Glutamatergic neuron (in vitro differentiated cells): ENCODE results near the gene CDHR2. TPM values are rescaled to one million over a fixed set of nuclear protein-coding genes. Genes with fewer than 3 reads are reported as not detected.

ENCODE experiments used
- DNase-seq: peaks from one replicate; pipeline ENCODE4 v3.0.0; 2022
- H3K27ac Mint-ChIP-seq: one replicate; pipeline ENCODE4 v1.8.0; 2020; ENCODE audit warnings: mild to moderate bottlenecking, mixed read lengths, inconsistent platforms; ENCODE audit not compliant: unreplicated experiment
- H3K27me3 Mint-ChIP-seq: one replicate; pipeline ENCODE4 v1.8.0; 2020; ENCODE audit warnings: mild to moderate bottlenecking, moderate library complexity, mixed read lengths, inconsistent platforms; ENCODE audit not compliant: unreplicated experiment
- H3K36me3 Mint-ChIP-seq: one replicate; pipeline ENCODE4 v1.8.0; 2020; ENCODE audit warnings: mild to moderate bottlenecking, mixed read lengths, inconsistent platforms; ENCODE audit not compliant: unreplicated experiment
- H3K4me1 Mint-ChIP-seq: one replicate; pipeline ENCODE4 v1.8.0; 2020; ENCODE audit warnings: mild to moderate bottlenecking, low read depth, mixed read lengths, inconsistent platforms; ENCODE audit not compliant: unreplicated experiment
- H3K4me3 Mint-ChIP-seq: one replicate; pipeline ENCODE4 v1.8.0; 2020; ENCODE audit warnings: mild to moderate bottlenecking, mixed read lengths, inconsistent platforms; ENCODE audit not compliant: unreplicated experiment
- H3K9me3 Mint-ChIP-seq: one replicate; pipeline ENCODE4 v1.8.0; 2020; ENCODE audit warnings: mild to moderate bottlenecking, moderate library complexity, mixed read lengths, inconsistent platforms; ENCODE audit not compliant: unreplicated experiment
- total RNA-seq: library from RNA; stranded (reverse); fragmentation: NEBNext Ultra II Directional; extraction: Animal tissue kit (Norgen Biotek cat#: 25700); gene quantifications from one replicate; pipeline ENCODE4 v1.2.1, GENCODE V29; 2021; ENCODE audit not compliant: unreplicated experiment
- TF ChIP-seq, protein P1 (sequence below): fragments of 200-600 bp; sonication (generic); IDR thresholded peaks from one replicate; pipeline ENCODE4 v1.5.0; 2021; ENCODE audit not compliant: partially characterized antibody, unreplicated experiment

The CDHR2 gene
- total RNA-seq, 1 donor from 2014 or later: 0.29 TPM

DNA sequence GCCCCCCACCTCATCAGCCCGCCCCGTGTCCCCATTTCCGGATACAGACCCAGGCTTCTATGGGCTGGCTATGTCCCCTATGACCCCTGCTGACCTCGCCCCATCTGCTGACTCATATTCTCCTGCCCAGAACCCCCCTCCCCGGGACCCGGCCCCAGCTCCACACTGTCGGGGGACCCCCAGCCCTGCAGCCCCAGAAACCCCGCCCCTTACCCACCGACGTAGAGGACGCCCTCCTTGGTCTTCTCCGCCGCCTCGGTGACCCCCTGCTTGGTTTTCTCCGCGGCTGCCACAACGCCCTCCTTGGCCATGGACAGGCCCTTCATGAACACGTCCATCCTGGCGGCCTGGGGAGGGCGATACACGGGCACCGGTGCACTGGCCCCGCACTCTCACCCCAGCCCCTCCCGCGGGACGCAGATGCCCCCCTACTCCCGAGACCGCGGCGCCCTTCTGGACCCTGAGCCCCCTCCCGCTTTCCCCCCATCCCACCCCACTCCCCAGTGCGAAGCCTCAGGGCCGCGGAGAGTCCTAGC is 80.2 kb downstream of the CDHR2 start:
- no peaks in the 10 kb centered on the region for H3K36me3 Mint-ChIP-seq
- DNase-seq: no peak
- no peak overlapping the region for H3K27ac Mint-ChIP-seq
- peak overlapping the region; percentile 64 for H3K4me3 Mint-ChIP-seq
- peaks cover 26% of the 10 kb centered on the region for H3K27me3 Mint-ChIP-seq
- TF ChIP-seq, protein P1, sequence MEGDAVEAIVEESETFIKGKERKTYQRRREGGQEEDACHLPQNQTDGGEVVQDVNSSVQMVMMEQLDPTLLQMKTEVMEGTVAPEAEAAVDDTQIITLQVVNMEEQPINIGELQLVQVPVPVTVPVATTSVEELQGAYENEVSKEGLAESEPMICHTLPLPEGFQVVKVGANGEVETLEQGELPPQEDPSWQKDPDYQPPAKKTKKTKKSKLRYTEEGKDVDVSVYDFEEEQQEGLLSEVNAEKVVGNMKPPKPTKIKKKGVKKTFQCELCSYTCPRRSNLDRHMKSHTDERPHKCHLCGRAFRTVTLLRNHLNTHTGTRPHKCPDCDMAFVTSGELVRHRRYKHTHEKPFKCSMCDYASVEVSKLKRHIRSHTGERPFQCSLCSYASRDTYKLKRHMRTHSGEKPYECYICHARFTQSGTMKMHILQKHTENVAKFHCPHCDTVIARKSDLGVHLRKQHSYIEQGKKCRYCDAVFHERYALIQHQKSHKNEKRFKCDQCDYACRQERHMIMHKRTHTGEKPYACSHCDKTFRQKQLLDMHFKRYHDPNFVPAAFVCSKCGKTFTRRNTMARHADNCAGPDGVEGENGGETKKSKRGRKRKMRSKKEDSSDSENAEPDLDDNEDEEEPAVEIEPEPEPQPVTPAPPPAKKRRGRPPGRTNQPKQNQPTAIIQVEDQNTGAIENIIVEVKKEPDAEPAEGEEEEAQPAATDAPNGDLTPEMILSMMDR: no peak
- peaks cover 19% of the 10 kb centered on the region for H3K4me1 Mint-ChIP-seq
- H3K9me3 Mint-ChIP-seq: peaks cover 9% of the 10 kb centered on the region

DNA sequence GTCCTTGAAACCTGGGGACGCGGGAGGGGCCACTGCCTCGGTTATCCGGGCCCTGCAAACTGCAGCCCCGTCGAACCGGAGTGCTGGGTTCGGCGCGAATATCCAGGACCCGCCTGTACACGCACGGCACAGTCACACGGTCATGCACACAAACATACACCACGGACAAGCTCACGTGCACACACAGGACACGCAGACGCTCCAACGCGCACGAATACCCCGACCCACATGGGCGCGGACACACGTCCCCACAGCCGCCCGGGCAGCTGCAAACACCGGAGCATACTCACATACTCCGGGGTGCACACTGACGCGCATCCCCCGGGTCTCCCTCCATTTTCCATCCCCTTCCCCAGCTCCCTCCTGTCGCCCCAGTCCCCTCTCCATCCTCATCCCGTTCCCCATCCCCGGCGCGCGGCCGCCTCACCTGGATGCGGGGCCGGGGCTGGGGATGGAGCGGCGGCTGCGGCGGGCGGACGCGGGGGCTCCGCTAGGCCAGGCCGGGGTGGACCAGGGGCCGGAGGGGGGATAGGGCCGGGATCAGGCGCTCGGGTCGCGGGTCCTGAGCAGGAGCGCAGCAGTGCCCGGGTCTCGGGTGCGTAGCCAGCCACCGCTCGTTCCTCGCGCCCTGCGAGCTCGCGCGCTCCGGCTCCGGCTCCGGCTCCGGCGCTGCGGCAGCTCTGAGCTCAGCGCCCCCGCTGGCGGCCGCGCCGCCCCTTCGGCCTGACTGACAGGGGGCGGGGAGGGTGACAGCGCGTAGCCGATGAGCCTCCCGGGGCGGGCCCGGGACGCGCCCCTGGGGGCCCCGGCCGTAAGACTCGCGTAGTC is 80.9 kb downstream of the CDHR2 start, which contains the start of the genes EIF4E1B and SNCB:
EIF4E1B (plus strand) TSS at position 823 of the 828 bp plus-strand sequence. CDS start 12,113 bp downstream, outside the sequence.
SNCB (minus strand) TSS at position 682 of the 828 bp plus-strand sequence. CDS start 880 bp downstream, outside the sequence.
- TF ChIP-seq, protein P1: no peak
- peak within 1 kb of the TSS; percentile 13 for H3K27ac Mint-ChIP-seq
- peaks cover 19% of the 10 kb centered on the region for H3K4me1 Mint-ChIP-seq
- DNase-seq: peak; percentile 80
- peak within 1 kb of the TSS; percentile 84 for H3K4me3 Mint-ChIP-seq
- peaks cover 11% of the 10 kb centered on the region for H3K9me3 Mint-ChIP-seq
- H3K27me3 Mint-ChIP-seq: peaks cover 26% of the 10 kb centered on the region
- no peaks in the 10 kb centered on the region for H3K36me3 Mint-ChIP-seq

DNA sequence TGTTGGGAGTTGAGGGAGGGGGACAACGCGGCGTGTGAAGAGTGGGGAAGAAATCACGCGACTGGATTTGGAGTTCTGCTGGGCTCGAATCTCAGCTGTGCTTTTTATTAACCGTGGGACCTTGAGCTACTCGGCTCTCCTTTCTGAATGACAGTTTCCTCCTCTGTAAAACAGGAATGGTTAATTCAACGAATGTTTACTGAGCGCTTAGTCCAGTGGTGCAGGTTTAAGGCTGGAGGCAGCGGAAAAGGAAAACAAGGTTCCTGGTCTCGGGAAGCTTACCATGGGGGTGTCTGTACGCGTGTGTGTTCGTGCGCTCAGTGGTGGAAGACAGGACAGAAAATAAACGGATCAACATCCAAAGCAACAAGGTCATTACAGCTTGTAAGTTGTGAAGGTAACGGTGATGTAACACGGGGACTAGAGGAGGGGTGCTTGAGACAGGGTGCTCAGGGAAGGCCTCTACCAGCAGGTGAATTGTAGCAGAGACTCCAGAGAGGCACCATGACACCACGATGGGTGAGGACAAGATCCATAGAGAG is 81.6 kb downstream of the CDHR2 start:
- H3K36me3 Mint-ChIP-seq: no peaks in the 10 kb centered on the region
- TF ChIP-seq, protein P1: no peak
- peaks cover 11% of the 10 kb centered on the region for H3K9me3 Mint-ChIP-seq
- peaks cover 19% of the 10 kb centered on the region for H3K4me1 Mint-ChIP-seq
- DNase-seq: no peak
- H3K27ac Mint-ChIP-seq: peak overlapping the region; percentile 13
- peak overlapping the region; percentile 84 for H3K4me3 Mint-ChIP-seq
- peaks cover 27% of the 10 kb centered on the region for H3K27me3 Mint-ChIP-seq

DNA sequence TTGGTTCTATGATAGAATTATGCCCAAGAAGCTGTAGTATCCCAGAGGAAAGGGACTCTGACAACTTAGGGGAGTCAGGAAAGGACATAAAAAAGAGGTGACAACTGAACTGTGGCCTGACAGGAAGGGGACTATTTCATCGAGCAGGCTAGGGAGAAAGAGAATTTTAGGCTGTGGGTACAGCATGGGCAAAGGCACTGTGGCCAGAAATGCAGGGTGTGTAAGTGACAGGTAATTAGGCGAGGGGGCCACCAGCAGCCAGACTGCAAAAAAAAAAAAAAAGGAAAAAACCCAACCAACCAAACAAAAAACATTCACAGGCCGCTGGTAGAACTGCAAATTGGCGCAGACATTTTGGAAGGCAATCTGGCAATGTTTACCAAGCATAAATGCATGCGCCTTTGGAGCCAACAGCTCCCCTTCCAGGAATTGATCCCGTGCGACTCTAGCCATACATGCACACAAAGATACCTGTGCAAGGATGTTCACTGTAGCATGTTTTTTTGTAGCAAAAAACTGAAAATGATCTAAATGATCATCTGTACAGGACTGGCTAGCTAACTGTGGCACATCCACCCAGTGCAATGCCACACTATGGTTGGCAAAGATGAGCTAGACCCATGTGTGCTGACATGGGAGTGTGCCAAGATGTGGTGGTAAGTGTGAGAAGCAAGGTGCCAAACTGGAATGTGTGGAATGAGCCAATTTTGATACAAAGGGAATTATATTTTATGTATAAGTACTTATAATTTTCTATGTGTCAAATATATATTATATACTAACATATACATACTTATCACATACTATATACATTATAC is 82.5 kb downstream of the CDHR2 start:
- peaks cover 24% of the 10 kb centered on the region for H3K27me3 Mint-ChIP-seq
- no peak for DNase-seq
- TF ChIP-seq, protein P1: no peak
- peaks cover 11% of the 10 kb centered on the region for H3K9me3 Mint-ChIP-seq
- H3K4me3 Mint-ChIP-seq: no peak overlapping the region
- H3K36me3 Mint-ChIP-seq: peaks cover 4% of the 10 kb centered on the region
- peaks cover 16% of the 10 kb centered on the region for H3K4me1 Mint-ChIP-seq
- H3K27ac Mint-ChIP-seq: no peak overlapping the region
